AG09319 (cell line): ENCODE measurements around the gene SERP2.

ENCODE experiments used
- DNase-seq: peaks from one replicate; pipeline ENCODE4 v3.0.0-alpha.2; 2010; ENCODE audit warnings: low read depth; ENCODE audit errors: extremely low read depth
- CTCF ChIP-seq: IDR thresholded peaks from 2 replicates; pipeline ENCODE4 v1.5.1; 2011; ENCODE audit warnings: low read depth, mild to moderate bottlenecking, inconsistent platforms, low read length, moderate library complexity

Gene SERP2

GRCh38 chr13:44355621-44356020 lies 18.0 kb upstream of the SERP2 start:
- no peak for TF ChIP-seq CTCF
- DNase-seq: no peak

- no peak for DNase-seq
- TF ChIP-seq CTCF: no peak
Measured at GRCh38 chr13:44359983-44360375, 13.6 kb upstream of the SERP2 start.

GRCh38 chr13:44362394-44363040 lies 11.1 kb upstream of the SERP2 start:
- TF ChIP-seq CTCF: no peak
- DNase-seq: no peak

GRCh38 chr13:44363631-44364344 lies 9.8 kb upstream of the SERP2 start:
- no peak for TF ChIP-seq CTCF
- no peak for DNase-seq

GRCh38 chr13:44364345-44365000 lies 9.2 kb upstream of the SERP2 start:
- TF ChIP-seq CTCF: no peak
- no peak for DNase-seq

- no peak for DNase-seq
- no peak for TF ChIP-seq CTCF
Measured at GRCh38 chr13:44365008-44365407, 8.6 kb upstream of the SERP2 start.

GRCh38 chr13:44365899-44366298 lies 7.7 kb upstream of the SERP2 start:
- TF ChIP-seq CTCF: no peak
- no peak for DNase-seq
